HG03460 (cell line): ENCODE results near the gene COL20A1.

Experiments
- ATAC-seq: cut with Tn5 transposase; IDR thresholded peaks from one replicate; pipeline ENCODE4 v1.9.1; 2021; ENCODE audit not compliant: unreplicated experiment

The COL20A1 gene

DNA sequence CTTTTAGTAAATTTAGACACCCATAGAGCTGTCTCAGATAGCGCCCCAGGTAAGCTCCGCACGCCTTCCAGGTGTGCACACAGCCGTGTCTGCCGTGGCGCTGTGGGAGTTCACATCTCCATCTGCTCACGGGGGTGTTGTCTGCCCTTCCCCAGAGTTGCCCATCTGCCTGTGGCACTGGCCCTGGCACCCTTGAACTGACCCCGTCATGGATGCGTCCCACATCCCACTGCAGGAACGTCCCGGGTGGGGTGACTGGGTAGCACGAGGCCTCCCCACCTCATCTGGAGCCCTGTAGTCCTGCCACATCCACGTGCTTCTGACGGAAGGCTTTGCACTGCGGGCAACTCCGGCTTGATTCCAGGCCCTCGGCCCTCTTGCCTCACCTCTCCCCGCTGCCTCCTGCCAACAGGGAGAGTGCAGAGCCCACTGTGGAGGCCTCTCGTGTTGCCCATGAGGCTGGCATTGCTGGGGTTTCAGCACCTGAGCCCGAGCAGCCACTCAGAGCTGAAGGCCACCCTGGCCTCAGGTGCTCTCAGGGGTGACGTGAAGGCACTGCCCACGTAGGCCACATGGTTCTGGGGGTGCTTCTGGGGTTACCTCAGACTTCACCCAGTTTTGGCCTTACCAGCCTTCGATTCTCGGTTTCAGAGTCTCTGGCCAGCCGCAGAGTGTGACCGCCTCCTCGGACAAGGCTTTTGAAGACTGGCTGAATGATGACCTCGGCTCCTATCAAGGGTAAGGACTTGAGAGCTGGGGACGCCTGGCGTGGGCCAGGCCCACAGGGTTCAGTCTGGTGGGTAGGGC lies 15.3 kb upstream of the COL20A1 start:
- no peak for ATAC-seq

DNA sequence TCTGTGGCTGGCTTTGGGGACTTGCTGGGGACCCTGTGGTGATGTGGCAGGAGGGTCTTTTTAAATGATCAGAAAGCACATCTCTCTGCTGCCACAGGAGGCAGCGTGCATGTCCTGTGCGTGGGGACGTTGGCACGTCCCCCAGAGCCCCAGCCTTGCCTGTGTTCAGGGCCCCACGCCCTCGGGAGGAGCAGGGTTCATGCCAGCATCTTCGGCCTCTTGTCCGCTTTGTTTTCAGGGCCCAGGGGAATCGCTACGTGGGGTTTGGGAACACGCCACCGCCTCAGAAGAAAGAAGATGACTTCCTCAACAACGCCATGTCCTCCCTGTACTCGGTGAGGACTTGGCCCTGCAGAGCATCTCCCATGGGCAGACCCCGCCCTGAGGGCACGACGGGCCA lies 14.3 kb upstream of the COL20A1 start:
- ATAC-seq = no peak

DNA sequence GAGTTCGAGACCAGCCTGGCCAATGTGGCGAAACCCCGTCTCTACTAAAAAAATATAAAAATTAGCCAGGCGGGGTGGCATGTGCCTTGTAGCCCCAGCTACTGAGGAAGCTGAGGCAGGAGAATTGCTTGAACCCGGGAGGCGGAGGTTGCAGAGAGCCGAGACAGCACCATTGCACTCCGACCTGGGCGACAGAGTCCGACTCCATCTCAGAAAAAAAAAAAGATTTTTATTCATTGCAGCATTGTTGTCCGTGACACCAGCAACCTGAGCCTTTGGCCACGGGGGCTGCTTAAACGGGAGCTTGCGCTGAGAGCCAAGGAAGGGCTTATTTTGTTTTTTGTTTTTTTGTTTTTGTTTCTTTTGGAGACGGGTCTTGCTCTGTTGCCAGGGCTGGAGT lies 13.1 kb upstream of the COL20A1 start:
- ATAC-seq = no peak

DNA sequence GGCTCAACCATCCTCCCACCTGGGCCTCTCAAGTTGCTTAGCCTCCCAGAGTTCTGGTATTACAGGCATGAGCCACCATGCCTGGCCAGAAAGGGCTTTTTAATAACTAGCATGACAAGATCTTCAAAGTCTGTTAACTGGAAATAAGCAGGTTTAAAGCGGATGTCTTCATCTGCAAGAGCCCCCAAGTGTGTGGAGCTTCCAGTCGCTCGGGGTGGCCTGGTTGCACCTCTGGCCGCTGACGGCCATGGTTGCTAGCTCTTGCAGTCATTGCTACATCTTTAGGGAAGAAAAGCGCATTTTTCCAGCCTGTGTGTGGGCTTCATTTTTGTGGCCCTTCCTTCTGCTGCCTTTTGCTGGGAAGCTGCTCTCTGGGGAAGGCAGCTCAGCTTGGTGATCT lies 12.6 kb upstream of the COL20A1 start:
- no peak for ATAC-seq

DNA sequence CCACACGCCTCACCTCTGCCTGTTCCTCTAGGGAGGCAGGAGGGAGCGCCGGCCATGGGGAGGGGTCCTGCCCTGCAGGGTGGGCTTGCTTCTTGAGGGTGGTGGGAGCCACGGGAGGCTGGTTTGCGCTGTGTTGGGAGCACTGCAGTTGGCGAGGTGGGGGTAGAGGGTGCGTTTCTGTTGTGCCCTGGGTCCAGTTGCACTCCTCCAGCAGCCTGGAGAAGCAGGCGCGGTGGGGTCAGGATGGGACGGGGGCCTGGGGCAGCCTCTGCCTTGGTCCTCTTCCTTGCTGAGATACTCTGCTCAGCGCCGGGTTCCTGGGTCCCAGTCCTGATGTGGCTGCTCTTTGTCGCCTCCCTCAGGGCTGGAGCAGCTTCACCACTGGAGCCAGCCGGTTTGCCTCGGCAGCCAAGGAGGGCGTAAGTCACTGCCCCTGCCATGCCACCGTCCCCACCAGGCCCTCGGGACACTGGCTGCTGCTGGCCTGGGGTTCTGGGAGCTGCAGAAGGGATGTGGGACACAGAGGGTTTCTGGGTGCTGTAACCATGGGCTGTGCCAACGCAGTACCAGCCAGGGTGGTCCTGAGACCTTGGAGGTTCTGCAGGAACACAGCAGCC lies 11.9 kb upstream of the COL20A1 start:
- ATAC-seq = no peak

DNA sequence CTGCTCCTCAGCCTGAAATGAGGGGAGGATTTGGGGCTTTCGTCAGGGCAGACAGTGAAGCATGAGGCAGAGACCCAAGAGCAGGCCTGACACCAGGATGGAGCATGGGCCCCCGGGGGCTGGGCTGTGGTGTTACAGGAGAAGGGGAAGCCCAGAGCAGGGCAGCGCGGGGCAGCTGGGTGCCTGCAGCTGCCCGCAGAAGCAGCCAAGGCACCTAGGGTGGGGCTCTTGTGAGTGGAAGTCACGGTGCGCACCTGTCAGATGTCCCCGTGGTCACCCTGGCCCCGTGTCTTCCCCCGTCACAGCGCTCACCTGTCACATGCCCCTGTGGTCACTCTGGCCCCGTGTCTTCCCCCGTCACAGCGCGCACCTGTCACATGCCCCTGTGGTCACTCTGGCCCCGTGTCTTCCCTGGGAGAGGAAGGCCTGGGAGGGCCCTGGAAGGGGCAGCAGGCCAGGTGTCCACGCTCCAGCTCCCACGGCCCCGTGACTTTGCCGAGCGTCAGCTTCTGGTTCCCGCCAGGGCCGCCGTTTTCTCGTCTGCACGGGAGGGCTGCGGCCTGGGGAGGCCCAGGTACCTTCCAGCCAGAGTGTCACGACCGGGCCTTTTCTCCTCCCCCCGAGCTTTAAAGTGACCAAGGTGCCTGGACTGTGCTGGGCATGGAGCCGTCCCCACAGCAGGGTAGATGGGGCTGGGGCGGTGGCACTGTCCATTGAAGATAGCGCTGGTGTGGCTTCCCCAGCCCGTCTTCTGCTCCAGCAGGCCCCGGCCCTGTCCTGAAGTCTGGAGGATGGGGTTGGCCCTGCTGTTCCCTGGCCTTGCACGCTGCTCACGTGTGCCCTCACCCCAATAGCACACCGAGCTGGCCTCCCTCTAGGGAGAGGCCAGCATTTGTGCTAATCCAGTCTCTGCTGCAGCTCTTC lies 11.0 kb upstream of the COL20A1 start:
- no peak for ATAC-seq

DNA sequence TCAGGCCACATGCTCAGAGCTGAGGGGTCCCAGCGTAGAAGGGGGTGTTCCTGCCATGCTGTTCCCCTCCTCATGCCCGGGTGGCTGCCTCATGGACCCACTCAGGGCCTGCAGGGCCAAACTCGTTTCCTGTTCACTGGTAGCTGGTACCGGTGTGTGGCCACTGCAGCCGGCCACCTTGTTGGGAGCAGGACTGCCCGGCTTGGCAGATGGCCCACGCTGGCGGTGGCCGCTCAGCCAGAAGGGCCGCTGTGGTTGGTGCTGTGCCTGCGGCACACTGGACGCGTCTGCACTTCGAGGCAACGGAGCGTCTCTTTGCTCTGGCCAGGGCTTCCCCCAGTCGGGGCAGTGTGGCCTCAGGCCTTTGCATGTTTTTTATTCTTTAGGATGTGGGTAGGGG lies 10.0 kb upstream of the COL20A1 start:
- no peak for ATAC-seq

DNA sequence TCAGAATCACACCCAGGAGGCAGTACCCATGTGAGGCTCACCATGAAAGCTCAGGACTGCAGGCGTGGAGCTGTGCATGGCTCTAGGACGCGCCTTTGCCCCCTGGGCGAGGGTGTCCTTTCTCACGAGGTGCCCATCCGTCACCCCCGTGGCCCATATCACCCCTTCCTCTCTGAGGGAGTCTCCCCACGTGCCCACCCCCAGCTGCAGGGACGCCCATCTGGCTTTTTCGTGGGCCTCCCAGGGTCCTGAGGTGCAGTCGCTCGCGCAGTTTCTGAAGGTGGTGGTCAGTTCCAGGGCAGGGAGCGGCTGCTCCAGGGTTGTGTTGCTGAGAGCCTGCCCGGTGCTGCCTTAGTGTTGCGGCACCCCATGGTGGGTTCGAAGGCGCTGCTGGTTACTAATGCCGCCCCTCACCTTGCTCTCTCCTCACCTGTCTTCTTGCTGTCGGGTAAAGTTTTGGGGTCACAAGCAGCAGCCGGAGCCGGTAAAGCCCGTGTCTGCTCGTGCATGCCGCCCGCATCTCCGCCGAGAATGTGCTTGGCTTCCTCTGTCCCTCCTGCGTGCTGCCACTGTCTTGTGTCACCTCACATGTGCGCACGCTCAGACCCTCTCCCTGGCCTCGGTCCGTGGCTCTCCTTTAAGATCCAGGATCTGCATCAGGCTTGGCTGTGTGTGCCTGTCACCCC lies 9.4 kb upstream of the COL20A1 start:
- no peak for ATAC-seq

DNA sequence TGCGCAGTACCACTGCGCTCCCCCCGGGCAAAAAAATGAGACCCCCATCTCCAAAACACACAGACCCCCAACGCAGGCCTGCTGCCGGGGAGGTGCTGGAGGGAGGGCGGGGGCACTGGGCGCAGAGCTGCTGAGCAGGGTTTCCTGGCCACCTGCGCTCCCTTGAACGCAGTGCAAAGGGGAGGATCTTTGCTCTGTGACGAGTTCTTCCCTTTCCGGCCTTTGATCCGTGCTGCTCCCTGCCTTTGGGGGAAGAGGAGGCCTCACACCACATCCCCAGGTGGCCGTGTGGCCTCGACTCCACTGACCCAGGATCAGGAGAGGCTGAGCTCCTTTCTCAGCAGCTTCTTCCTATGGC lies 8.9 kb upstream of the COL20A1 start:
- ATAC-seq = no peak

DNA sequence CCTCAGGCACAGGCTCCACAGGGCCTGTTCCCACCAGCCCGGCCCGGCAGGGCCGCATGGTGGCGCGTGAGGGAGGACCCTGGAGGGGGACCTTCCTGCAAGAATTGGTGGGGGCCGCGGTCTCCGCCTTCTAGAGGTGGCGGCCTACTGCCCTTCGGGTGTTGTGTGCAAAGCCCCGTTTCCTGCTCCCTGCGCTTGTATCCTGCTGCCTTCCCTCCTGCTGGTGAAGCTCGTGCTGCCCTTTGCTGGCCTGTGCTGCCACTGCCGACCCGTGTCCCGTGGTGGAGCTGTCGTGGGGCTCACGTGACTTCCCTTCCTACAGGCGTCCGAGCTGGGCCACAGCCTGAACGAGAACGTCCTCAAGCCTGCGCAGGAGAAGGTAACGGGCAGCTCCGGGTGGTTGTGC lies 8.4 kb upstream of the COL20A1 start:
- ATAC-seq = no peak

DNA sequence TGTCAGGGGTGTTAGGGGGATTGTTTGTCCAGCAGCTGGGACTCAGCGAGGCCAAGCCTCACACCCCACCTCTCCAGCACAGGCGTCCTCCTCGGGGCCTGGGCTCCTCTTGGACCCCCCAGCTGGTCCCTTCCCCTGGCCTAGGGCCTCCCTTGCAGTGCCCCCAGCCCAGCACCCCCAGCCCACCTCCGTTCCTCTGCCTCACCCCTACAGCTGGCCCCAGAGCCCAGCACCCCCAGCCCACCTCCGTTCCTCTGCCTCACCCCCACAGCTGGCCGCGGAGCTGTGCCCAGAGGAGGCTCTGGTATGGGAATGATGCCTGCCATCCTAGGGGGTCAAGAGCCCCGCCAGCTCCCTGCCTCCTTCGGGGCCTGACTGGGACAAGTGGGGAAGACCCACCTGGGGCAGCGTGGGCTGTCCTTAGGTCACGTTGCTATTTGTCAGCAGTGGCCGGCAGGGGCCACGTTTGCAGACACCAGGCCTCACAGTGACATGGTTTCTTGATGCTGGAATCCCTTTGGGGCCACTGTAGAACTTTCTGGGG lies 7.9 kb upstream of the COL20A1 start:
- no peak for ATAC-seq

DNA sequence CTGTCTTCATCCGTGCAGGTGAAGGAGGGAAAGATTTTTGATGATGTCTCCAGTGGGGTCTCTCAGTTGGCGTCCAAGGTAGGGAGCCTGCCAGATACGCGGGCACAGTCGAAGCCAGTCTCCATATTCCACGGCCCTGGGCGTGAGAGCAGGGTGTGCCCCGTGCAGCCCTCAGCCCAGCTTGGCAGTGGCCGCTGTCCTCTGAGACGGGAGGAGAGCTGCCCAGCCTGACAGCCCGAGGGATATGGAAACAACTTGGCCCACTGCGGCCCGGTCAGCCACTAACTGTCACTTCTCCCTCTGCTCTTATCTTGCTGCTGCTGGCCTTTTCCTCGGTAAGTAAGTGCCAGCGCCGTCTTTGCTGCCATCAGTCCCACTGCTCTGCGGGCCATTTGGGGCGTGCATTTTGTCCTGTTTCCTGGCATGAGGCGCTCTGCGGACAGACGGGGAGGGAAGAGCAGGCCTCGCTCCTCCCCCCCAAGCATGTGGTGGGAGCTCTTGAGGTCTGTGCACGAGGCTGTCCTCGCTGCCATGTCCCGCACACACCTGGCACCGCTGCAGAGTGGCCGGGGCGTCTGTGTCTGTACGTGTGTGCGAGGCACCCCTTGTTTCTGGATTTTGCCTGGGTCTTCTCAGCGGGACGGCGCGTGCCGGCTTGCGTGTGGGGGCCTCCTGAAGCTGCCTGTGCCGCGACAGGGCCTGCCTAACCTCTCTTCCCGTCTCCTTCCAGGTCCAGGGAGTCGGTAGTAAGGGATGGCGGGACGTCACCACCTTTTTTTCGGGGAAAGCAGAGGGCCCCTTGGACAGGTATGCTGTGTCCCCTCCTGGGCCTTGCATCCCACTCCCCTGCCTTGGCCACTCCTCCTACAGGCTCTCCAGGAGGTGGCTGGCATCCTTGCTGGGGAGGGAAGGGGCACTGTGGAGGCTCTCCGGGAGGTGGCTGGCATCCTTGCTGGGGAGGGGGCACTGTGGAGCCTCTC lies 7.1 kb upstream of the COL20A1 start:
- ATAC-seq = no peak

DNA sequence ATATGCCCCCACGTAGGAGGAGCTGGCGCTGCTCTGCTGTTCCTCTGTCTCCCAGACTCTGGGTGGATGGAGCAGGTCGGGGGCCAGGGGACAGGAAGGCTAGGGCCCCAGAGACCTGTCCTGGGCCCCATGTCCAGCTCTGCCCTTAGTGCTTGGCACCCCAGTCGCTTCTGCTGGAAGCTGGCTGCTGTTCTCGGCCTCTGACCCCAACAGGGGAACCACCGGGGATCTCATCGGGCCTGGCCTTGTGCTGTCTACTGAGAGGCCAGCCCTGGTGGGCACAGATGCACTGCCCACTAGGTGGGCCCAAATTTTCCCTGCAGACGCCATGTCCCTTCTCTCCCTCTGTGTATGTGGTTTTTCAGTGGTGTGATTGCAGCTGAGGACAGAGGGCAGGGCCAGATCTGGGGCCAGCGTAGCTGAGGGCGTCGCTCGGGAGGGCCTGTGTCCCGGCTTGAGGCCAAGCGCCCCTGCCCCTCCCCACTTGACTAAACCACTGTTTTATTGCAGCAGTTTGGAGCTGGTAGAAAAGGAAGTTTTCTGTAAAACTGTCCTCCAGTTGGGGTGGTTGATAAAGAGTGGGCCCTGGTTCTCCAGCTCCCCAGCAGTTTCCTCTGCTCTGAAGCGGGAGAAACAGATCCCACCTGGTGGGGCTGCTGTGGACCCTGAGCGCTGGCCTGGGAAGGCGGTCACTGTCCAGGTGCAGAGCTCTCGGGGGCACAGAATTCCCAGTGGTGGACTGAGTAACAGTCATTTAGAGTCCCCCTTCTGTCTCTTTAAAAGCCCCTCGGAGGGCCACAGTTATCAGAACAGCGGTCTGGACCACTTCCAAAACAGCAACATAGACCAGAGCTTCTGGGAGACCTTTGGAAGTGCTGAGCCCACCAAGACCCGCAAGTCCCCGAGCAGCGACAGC lies 5.9 kb upstream of the COL20A1 start:
- ATAC-seq = no peak

DNA sequence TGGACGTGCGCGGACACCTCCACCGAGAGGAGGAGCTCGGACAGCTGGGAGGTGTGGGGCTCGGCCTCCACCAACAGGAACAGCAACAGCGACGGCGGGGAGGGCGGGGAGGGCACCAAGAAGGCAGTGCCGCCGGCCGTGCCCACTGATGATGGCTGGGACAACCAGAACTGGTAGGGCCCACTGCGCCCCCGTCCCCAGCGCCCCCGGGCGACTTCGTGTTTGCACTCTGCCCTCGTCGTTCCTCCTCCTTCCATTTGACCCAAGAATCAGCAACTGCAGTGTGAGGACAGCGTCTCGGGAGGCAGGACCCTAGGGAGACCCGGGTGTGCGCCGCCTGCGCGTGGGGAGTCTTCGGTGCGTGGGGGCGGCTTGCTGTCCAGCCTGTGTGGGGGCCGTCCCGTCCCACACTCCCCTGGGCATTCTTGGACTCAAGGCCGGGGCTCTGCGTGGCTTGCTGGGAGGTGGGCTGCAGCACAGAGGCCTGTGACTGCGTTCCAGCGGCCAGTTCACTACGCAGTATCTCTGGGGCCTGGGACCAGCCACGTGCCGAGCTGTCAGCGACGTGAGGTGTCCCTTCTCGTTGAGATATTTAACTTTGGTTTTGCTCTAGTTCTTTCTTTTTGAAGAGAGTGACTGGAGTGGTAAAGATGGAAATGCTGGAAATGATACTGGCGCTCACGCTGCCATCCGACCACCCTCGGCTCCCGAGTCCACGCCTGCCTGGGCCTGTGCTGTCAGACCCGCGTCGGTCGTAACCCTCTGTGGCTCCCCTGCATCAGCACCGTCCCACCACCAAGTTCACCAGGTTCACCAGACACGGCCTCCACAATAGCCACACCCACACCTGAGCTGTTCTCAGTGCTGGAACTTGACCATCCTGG lies 5.0 kb upstream of the COL20A1 start:
- no peak for ATAC-seq

DNA sequence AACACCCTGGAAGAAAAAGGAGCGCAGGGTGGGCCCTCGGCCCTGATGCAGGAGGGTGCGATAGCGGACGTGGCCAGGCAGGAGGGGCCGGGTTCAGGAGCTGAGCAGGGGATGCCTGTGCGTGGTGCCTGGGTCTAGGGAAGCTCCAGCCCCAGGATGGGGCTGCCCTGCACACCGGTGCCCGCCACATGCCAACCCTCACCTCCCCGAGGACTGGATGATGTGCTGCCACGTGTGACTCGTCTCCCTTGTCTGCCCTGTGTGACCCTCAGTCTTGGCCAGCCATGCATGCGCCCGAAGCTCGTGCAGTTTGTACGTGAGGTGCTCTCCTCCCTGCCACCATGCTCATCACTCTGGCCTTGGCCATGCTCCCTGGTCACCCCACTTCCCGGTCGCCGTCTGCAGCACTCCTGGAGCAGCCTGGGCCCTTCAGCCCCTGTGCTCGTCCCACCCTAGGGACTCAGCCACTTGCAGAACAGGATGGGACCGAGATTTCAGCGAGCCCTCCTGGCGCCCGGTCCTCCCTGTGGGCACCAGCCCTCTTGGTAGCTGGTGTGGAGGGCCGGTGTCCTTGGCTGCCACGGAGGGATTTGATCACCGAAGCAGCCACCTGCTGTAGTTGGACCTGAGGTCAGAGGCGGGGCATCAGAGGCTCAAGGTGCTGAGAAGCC lies 4.3 kb upstream of the COL20A1 start:
- no peak for ATAC-seq

DNA sequence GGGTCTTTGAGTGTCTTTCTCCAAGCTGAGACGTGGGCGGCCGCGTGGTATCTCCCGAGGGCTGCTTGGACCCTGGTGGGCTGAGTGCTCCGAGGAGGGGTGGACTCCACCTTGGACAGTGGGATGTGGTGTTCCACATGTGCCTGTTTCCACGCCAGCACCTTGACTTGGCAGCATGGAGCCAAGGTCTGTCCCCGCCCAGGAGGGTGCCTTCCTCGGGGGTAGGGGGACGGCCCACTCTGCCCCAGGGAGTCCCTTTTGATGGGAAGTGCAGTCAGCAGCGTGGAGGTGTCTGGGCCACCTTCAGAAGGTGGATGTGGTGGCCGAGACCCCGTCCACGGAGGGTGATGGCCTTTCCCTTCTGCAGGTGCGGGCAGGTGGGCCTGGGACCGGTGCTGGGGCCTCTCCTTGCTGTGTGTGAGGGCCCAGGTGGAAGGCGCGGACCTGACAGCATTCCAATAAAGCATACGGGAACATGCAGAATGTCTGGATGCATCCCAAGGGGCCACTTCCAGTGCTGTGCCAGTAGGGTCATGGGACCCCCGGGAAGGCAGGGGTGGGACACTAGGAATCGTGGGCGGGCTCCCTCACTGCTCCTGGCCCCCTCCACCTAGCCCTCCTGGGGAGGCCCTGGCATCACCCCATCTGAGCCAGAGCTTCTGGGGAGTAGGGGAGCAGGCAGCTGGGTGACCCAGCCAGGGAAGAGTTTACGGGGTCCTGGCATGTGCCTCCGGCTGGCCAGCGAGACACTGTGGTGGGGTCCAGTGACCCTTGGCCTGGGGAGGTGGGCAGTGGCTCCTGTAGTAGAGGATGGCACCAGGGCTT lies 3.5 kb upstream of the COL20A1 start:
- ATAC-seq = no peak
